Medulla oblongata (tissue), 1 donor: ENCODE data around the gene ADTRP.

Experiments
- DNase-seq: peaks from one replicate; pipeline ENCODE4 v3.0.0-alpha.2; 2015; ENCODE audit errors: extremely low spot score

Gene ADTRP

DNA sequence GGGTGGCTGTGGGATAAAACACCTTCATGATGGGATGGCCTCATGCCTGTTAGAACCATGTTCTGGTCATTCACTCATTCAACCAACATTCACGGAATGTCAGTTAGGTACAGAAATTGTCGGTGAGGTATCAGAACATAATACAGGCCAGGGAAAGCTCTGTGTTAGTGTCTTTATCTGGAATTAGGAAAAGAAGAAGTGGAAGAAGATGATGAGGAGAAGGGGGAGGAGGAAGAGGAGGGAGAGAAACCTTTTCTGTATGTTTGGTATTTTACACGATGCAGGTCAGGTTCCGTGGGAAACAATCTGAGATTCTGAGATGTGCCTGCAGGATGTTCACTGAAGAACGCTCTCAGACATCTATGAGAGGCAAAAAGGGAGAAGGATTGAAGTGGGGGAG is 5.6 kb downstream of the ADTRP start:
- DNase-seq, result no peak

DNA sequence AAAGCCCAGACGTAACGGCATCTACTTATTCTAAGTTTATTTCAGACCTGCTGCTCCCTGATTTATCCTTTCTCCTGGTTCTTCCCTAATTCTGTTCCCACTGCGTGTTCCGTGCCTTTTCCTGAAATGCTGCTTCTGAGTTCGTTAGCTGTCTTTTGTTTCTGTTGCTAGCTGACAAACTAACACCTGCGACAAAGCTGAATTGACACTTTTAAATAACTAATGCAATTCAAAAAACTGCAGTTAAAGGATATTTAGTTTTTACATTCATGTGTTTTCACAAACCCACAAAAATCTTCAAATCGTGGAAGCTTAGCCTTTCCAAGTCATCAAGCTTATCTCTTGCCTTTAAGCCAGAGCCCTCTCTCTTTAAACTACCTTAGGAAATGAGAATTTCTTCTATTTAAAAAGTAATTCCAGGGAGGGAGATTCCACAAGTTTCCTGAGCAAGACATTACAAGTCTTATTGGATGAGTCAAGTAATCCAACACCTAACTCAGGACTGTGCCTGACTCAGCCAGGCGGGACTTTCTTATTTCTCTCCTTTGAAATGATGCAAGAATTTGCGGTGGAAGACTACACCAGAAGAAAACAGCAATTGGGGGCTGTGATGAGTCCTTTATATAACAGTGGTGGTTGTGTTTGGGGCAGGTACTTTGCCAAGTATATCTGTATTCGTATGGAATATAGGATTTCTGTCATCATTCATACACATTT is 6.3 kb downstream of the ADTRP start:
- no peak for DNase-seq

DNA sequence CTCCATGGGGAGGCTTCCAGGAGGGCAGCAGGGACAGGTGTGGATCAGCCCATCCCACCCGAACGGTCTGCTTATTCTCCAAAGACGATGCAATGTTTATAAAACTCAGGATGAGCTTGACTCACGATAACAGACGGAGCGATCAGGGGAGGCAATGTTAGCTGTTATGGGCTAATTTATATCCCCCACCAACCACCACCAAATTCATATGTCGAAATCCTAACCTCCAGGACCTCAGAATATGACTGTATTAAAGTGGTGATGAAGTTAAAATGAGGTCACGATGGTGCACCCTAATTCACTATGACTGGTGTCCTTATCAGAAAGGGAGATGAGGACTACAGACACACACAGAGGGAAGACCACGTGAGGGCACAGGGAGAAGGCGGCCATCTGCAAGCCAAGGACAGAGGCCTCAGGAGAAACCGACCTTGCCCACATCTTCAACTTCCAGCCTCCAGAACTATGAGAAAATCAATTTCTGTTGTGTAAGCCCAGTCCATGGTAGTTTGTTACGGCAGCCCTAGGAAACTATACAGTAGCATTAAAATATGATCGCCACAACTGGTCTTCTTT is 7.0 kb downstream of the ADTRP start:
- DNase-seq, result no peak

DNA sequence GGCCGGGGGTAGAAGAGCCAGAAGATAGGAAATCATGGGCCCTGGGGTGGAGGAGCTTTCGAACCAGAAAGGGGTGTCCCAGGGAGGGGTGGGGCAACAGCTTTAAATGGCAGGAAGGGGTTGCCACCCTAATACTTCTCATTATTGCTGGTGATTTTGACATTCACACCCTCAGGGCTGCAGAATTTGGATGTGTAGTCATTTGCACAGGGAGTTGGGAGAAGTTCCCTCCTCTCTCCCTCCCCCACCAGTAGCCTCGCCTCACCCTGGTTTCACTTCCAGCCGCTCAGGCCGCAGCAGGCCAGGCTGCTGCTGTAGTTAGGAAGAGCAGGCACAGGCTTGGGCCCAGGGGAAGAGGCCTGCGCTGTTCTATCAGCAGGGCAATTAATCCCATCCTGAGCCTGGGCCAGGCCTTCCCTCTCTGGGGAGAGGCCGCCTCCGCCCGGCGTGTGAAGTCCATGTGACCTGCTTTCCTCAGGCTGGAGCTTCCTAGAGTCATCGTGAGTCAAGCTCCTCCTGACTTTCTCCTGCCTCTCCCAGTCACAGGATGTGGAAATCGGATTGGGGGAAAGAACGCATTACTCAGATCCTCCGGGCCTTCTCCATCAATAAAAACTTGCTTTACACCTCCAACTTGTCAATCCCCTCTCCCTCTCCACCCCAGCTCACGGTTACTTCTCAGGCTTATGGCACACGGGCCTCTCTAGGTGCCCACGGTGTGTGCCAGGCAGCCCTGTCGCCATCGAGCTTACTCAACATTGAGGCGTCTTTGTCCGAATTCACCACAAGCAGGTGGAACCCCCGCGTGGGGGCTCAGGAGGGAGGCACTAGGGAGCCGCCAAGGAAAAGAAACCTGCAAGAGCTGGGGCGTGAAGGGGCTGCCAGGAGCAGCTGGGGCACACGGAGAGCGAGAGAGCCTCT is 7.8 kb downstream of the ADTRP start:
- DNase-seq, result peak; percentile 69

DNA sequence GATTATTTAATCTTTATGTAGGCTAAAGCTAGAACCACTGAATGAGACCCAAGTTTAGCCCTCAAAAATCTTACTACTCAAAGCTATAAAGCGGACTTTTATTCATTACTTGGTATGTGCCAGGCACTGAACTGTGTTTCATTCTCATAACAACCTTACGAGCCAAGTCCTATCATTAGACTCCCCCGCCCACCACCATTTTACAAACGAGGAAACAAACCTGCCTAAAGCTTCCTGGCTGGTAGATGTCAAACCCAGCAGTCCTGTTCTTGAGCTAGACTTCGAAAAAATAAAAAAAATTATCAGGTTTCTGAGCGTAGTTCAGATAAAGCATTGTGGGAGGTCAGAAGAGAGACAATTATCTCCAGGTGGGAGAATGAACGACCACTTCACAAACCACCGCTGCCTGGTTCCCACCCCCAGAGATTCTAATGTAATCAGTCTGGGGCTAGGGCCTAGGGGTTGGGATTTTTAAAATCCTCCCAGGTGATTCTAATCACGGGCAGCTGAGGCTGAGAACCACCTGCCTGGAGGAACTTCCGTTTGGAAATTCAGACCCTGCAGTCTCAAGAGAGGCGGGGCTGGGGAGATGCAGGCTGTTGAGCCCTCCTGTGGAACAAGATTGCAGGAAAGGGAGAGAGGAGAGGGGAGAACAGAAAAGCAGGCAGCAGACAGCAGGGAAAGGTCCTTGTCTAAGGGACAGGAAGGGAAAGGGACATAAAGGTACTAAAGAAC is 8.6 kb downstream of the ADTRP start:
- no peak for DNase-seq

DNA sequence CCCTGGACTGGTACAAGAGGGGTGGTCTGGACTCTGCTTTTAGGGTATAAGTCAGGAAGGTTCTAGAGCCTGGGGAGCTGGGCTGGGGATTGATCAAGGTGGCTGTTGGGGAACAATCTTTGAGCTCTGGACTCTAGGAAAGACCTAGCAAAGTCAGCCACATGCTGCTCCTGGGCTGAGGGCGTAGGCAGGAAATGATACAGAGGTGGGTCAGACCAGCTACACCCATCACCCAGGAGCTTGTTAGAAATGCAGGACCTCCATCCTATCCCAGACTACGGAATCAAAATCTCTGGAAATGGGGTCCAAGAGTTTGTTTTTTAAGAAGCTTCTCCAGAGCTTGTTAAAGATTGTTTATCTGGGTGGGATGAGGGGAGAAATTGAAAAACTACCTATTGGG is 9.4 kb downstream of the ADTRP start:
- DNase-seq, result no peak

DNA sequence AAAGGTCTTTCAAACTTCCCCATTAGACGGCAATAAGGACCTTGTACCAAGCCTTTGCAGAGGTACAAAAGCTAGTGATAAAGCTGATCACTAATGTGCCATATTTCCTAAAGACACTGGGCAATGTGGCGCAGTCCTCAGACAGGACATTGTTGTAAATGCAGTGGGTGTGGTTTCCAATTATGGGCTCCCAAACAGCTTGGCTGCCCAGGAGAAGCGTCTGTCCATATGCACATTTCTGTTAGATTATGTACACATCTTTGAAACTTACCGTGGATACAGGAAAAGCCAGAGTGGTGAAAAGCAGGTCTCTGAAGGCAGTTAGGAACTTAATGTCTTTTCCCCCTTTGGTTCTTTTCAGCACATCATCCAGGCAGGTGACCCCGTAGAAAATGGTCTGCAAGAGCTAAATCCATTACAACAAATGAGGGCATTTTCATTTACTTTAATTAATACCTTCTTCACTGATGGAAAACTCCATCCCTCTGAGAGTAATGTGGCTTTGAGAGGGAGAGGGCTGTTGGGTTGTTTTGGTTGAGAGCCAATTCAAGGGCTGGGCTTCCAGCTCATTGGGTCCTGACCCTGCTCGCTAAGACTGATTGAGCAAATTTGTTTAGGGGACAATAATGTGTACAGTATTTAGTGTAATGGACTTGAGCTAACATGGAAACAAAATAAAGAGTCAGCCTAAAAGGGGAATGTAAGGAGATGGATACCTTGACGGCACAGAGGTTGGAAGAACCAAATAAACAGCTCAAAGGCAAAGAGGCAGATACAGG is 10.4 kb downstream of the ADTRP start:
- DNase-seq, result no peak

DNA sequence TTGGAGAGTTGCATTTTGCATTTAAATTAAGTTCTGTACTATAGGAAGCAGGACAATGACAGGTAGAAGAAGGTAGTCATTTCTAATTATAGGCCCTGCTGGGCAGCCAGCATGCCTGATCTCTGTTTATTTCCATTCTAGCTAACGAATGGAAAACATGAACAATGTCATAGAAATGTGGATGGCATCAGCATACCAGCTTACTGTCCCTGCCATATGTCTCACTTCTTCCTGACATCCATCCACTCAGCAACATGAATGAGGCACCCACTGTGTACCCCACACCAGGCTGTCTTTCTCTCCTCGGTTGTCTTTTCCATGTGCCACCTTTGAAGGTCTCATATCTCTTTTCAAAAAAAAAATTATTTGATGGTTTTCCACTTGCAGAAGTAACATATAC is 11.1 kb downstream of the ADTRP start:
- DNase-seq, result no peak

DNA sequence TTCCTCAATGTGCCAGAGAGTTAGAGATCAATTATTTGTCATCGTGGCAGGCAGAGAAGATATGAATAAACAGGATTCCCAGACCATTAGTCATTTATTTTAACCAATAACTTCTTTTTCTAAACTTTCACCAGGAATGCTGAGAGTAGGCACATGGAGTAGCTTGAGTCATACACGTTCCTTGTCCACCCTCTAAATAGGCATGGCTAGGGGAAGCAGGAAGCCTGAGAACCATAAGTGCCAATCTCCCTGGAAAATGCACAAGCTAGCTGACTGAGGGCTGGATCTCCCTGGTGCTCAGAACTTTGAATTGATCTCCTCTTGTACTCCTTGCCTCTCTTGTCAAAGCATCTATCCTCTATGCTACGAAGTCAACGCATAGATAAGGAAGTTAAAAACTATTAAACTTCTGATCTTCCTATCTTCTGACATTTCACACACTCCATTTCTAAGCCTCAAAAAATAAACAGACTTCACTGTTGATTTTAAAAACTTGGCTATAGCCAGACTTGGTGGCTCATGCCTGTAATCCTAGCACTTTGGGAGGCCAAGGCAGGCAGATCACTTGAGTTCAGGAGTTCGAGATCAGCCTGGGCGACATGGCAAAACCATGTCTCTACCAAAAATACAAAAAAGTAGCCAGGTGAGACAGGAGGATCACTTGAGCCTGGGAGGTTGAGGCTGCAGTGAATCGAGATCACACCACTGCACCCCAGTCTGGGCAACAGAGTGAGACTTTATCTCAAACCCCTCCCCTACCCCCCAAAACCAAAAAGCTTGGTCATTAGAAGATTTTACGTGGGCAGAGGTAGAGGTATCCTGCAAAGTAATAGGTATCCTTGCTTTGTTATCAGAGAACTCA is 11.8 kb downstream of the ADTRP start:
- DNase-seq, result no peak

DNA sequence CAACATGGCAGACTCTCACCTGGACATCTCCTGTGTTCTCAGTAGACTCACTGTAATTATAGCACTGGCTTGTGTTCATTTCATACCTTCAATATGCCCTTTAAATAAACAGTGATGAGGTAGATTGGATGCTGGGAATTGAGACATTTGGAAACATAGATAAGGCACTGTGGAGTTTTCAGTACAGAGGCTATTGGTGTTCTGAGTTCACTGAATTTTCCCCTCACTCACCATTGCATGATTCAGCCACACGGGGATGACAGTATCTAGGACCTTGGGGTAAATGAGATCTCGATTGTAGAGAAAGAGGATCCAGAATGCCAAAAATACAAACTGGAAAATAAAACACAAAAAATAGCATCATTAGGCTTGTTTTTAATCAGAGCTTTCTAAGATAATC is 12.6 kb downstream of the ADTRP start:
- DNase-seq, result no peak

DNA sequence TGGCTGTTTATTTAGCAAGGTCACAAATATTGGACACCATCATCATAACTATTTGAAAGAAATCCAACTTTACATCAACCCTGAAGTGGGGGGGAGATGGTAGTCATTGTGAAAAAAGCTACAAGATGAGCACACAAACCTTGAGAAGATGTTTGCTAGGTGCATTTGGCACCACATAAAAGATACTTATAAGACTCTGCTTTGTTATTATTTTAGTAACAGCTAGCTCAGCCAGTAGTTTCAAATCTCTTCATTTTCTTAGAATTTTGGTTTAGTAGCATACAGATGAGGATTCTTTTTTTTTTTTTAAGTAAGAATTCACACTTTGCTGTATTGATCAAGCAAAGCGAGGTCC is 14.4 kb downstream of the ADTRP start:
- no peak for DNase-seq

DNA sequence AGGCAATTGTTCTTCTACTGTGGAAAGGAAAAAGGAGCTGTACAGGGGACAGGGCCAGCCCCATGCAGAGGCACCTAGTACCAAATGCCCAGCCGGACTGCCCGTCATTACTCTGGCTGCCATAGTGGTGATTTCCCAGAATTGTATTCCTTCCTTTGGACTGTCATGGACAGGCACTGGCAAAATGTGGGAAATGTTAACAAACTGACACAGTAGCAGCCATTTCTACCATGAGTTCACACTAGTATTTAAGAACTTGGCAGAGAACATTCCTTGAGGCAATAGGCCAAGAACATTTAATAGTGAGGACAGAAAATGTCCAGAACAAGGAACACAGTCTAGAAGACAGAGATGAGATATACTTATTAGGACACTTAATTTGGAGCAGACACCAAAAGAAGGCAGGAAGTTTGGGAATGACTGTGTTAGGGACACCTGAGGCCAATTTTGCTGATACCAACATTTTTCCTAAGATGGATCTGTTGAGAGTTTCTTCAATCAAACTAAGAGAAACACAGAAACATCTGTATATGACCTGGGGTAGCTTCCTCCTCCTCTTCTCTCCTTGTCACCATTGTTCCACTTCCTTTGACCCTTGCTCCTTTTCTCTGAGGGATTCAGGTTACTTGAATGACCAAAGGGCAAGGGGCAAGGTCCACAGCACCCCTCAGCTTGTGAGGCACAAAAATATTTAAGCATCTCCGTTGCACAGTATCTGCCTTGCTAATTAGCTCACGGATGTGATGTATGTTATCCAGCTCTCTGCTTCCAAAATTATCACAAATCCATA is 14.9 kb downstream of the ADTRP start:
- DNase-seq, result no peak

DNA sequence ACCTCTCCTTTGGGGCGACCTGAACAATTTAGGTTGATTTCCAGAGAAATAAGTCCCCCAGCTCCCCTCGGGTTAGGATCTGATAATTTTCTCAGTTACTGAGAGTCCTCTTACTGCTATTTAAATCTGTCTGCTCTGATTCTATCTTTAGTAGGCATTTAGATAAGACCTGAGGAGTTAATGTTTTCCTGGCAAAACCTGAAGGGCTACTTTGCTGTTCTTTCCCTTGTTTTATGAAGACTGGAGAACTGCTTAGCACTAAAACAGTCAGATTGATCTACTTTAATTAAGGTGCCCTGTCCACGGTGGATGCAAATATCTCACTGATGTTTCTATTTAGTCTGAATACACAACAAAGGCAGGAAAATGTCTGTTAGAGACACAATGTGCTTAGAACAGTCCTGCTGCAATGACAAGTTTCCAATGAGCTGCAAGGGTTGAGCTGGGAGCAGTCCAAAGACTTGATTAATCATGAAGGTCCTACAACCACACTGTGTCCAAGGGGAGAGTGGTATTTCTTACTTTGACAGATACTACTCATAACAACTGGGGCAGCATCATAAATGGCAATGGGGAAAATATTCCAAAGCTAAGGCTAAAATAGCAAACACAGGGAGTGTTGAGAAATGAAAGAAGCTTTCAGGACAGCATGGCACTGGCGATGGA is 15.7 kb downstream of the ADTRP start:
- no peak for DNase-seq

DNA sequence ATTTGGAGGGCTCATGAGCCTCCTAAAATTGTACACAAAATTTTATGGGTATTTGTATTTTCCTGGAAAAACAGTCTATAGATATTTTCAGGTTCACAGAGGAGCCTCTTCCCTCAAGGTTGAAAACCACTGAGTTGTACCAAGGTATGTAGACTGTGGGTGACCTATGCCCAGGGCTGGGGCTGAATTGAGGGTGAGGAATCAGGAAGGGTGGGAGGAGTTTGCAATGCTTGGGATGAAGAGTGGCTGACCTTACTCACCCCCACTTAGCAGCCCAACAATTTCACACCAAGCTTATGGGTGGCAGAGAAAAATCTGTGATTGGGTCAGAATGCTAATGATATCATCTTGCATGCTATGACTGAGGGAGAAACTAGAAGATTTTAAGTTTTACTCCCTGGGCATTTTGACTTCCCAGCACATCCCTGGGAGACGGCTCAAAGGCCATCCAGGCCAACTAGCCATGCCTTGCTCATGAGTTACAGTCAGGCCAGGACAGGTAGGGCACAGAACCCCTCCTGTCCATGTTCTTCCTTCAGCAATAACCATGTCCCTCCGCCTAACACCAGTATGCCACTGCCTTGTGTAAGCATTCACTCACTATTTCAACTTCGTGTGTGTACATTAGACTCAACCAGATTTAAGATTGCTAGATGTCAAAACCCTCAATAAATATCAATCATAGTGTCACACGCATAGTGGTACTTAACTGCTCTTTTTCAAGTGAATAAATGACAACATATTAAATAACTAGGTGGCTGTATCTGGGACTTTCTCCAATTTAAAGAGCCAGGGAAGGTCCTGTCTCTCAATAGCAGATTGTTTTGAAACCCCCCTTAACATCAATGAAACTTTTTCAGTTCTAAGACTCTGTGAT is 16.6 kb downstream of the ADTRP start:
- no peak for DNase-seq

DNA sequence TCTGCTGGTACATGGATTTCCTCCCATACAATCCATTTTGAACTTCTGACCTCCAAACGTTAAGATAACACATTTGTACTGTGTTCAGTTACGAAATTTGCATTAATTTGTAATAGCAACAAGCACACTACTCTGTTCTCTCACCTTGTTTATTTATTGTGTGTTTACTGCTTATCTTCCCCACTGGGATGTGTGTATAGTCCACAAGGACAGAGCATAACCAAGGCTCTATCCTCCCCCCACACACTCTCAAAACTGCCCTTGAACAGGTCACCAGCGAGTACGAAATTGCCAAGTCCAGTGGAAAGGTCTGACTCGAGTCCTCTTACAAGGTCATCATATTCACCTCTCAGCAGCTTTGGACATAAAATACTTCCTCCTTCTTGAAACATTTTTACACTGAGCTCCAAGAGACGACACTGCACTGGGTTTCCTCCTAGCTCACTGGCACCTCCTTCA is 18.6 kb downstream of the ADTRP start:
- DNase-seq, result peak; percentile 13

DNA sequence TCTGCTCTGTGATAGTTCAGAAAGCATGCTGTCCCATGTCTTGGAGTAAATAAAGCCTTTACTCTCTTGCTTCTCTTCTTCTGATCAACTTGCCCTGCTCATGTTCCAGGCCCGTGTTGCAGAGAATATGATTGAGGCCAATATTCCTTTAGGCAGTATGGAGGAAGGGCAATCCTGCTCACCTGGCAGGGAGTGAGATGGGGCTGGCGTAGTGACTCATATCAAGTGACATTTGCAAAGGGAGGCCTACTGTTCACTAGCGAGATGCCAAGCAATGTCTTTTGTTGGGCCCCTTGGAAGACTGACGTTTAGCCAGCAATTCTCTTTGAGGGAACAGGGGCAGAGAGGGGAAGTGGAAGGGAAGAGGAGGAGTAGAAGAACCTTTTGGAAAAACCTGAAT is 19.7 kb downstream of the ADTRP start:
- DNase-seq, result no peak

DNA sequence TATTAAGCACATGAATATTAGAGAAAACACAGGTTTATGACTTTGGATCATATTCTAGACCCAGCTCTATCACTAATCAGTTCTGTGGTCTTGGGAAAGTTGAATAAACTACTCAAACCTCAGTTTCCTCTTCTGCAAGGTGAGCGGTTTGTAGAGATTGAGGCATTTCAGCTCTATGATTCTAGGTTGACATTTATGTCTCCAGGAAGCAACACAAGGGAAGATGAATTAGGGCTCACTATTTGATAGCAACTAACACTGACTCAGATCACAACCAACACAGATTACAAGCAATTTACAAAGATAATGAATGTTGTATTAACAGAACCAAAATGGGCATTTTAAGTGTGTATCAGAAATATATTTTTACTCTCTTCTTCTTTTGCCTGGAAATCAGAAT is 21.9 kb downstream of the ADTRP start:
- no peak for DNase-seq

DNA sequence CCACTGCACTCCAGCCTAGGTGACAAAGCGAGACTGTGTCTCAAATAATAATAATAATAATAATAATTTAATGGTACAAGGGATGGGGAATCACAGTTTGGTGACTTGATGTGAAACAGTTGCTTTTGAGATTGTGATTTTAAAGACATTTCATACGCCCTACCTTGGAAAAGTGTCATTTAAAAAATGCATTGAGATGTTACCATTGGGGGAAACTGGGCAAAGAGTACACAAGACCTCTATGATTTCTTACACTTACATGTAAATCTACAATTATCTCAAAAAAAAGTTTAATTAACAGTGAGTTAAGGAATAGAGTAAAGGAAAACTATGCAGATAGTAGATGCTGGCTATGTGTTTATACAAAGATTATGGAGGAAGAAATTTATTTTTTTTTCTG is 22.3 kb downstream of the ADTRP start:
- no peak for DNase-seq
